Lower leg skin (tissue), 4 donors: ENCODE data around the gene AP5Z1. TPM values are rescaled to one million over a fixed set of nuclear protein-coding genes. Genes with fewer than 3 reads are reported as not detected.
"Not testable (repeated sequence)": the region's sequence is repeated elsewhere in the genome, so short reads cannot be mapped to it uniquely, and the experiment has no call there.

ENCODE experiments used
- DNase-seq, 2 donors: peaks; one replicate each; pipeline ENCODE4 v3.0.0-alpha.2; 2019; ENCODE audit warnings: low spot score in 2 of 2
- H3K4me3 ChIP-seq: fragments of 200-600 bp; sonication (generic); 2 replicates; pipeline ENCODE4 v1.5.1; 2017; ENCODE audit warnings: mild to moderate bottlenecking, low read depth; ENCODE audit not compliant: poor library complexity, severe bottlenecking
- POLR2A ChIP-seq, 2 donors: fragments of 450-650 bp; IDR thresholded peaks; one replicate each; pipeline ENCODE4 v1.6.1; 2016 to 2017; ENCODE audit warnings: antibody characterized with exemption in 2 of 2, mild to moderate bottlenecking in 1 of 2, moderate library complexity in 1 of 2
- WGBS, 2 donors: methylation state at CpG; one replicate each; pipeline ENCODE4 v1.1.5; 2018; 5-methylcytosine and 5-hydroxymethylcytosine counted together
- intact Hi-C: fragments of 100-400 bp; cut with DNase I; formaldehyde crosslinking; loops from one replicate; pipeline ENCODE4 v1.15.0; 2023; ENCODE audit warnings: low total_unique reads
- total RNA-seq, 4 donors: library from RNA; depleted of rRNA; stranded (reverse); fragments of >200 nt; gene quantifications; one replicate each; pipeline ENCODE4 v1.1.0, GENCODE V29; 2016
- TF ChIP-seq, protein P1 (sequence below), 3 donors: fragments of 450-650 bp; IDR thresholded peaks; one replicate each; pipeline ENCODE4 v1.5.1; 2016; ENCODE audit warnings: antibody characterized with exemption in 3 of 3, mild to moderate bottlenecking in 3 of 3, moderate library complexity in 2 of 3

Gene AP5Z1
- total RNA-seq, 4 donors from 2014 or later = 43.1 to 87.4 (median 61.3) TPM

DNA sequence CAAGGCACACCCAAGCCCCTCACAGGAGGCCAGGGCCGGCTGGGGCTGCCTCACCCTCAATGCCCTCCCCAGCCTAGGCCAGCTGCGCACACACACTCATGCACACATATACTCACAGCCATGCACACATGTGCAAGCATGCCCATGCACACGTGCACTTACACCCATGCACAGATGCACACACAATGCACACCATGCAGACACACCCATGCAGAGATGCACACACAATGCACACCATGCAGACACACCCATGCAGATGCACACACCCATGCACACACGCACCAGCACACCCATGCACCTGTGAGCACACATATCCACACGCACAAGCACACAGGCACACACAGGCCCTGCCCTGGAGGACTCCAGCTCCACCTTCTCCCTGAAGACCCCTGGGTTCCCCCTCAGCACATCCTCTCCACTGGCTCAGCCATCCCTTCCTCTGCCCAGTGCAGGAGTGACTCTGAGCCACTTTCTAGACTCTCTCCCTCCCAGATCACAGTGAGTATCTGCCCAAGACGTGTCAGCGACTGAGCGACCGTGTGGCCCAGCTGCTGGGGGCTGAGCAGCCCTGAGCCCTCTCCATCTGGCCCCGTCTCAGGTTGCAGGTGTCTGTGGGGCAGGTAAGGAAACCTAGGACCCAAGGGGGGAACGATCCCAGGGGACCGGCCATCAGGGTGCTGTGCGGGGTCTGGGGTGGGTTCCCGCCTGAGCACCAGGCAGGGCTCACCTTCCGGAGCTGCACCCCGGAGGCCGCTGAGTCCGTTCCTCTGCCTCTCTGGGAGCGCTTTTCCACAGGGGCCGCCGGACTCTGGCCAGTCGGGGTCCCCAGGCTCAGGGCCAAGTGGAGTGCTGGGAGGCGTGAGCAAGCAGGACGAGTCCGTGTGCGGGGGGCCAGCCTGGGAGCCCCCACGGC lies 25.8 kb downstream of the AP5Z1 start:
- intact Hi-C loops = loop anchor here (10.0 kb wide), 1 partner anchor 84 kb away; the partner anchor contains the start of gene RADIL
- 84 to 86% methylated on average over 21 to 25 of the region's 27 CpGs for WGBS, 2 donors
- DNase-seq = no peak
- no peak overlapping the region for H3K4me3 ChIP-seq
- TF ChIP-seq POLR2A (IDR thresholded peaks at IDR 0.05) = no peak
- TF ChIP-seq, protein P1, sequence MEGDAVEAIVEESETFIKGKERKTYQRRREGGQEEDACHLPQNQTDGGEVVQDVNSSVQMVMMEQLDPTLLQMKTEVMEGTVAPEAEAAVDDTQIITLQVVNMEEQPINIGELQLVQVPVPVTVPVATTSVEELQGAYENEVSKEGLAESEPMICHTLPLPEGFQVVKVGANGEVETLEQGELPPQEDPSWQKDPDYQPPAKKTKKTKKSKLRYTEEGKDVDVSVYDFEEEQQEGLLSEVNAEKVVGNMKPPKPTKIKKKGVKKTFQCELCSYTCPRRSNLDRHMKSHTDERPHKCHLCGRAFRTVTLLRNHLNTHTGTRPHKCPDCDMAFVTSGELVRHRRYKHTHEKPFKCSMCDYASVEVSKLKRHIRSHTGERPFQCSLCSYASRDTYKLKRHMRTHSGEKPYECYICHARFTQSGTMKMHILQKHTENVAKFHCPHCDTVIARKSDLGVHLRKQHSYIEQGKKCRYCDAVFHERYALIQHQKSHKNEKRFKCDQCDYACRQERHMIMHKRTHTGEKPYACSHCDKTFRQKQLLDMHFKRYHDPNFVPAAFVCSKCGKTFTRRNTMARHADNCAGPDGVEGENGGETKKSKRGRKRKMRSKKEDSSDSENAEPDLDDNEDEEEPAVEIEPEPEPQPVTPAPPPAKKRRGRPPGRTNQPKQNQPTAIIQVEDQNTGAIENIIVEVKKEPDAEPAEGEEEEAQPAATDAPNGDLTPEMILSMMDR (IDR thresholded peaks at IDR 0.05) = no peak

DNA sequence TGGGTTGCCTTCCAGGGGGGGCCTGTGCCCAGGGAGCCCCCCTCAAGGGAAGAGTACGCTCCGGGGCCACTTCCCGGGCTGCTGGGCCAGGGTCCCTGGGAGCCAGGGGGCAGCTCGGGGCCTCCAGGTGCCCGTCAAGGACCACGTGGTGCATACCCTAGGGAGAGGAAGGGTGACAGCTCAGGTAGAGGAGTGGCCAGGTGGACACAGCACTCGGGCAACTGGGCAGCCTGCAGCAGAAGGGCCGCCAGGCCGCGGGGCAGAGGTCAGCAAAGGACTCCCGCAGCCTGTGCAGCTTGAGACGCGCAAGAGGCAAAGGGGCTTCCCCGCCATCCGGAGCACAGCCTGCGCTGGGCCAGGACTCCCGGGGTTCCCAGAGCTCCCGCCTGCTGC lies 26.4 kb downstream of the AP5Z1 start:
- no peak for TF ChIP-seq POLR2A (IDR thresholded peaks at IDR 0.05)
- 76 to 90% methylated on average over 11 to 17 of the region's 18 CpGs for WGBS, 2 donors
- intact Hi-C loops = loop anchor here (10.0 kb wide), 1 partner anchor 83 kb away; the partner anchor contains the start of gene RADIL
- no peak for DNase-seq
- no peak overlapping the region for H3K4me3 ChIP-seq

DNA sequence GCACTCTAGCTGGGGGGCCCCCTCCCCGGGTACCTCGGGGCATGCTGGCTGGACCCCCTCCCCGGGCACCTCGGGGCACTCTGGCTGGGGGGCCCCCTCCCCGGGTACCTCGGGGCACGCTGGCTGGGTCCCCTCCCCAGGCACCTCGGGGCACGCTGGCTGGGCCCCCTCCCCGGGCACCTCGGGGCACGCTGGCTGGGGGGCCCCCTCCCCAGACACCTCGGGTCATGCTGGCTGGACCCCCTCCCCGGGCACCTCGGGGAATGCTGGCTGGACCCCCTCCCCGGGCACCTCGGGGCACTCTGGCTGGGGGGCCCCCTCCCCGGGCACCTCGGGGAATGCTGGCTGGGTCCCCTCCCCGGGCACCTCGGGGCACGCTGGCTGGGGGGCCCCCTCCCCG lies 27.2 kb downstream of the AP5Z1 start:
- WGBS, 2 donors = 84% methylated on average over 6 of the region's 23 CpGs; no CpG with 5 or more reads in 1 of the 2 donors
- not testable (repeated sequence) for DNase-seq, H3K4me3 ChIP-seq
- intact Hi-C loops = loop anchor here (10.0 kb wide), 1 partner anchor 82 kb away; the partner anchor contains the start of gene RADIL

DNA sequence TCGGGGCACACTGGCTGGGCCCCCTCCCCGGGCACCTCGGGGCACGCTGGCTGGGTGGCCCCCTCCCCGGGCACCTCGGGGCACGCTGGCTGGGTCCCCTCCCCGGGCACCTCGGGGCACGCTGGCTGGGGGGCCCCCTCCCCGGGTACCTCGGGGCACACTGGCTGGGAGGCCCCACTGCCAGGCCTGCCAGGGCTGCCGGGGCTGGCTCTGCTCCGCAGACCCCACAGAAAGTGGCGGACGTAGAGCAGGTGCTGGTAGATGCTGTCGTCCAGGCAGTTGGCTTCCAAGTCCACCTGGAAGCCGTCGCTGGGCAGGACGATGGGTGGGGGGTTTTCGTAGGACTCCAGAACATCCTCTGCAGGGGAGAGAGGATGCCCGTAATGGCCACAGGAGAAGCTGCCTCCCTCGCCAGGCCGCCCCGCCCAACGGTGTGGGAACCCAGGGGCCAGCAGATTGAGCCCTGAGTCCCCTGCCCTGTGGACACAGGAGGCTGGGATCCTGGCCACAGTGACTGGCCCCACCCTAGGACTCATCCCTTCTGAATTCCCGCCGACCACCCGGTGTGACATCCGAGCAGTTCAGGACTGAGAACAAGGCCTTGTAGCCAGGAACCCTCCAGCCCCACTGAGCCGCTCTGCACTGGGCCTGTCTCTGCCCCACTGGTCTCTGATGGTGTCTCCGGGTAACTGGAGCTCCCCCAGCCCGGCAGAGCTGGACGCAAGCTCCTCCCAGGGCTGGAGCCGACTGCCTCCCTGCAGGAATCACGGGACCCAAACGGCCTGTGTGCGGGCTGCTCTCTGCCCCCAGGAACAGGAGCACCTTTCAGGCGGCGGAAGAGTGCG lies 28.2 kb downstream of the AP5Z1 start:
- intact Hi-C loops = loop anchor here (10.0 kb wide), 1 partner anchor 81 kb away; the partner anchor contains the start of gene RADIL
- no peak for DNase-seq
- TF ChIP-seq POLR2A (IDR thresholded peaks at IDR 0.05) = no peak
- TF ChIP-seq, protein P1 (IDR thresholded peaks at IDR 0.05) = no peak
- H3K4me3 ChIP-seq = no peak overlapping the region
- WGBS, 2 donors = 78 to 84% methylated on average over 27 to 37 of the region's 41 CpGs

DNA sequence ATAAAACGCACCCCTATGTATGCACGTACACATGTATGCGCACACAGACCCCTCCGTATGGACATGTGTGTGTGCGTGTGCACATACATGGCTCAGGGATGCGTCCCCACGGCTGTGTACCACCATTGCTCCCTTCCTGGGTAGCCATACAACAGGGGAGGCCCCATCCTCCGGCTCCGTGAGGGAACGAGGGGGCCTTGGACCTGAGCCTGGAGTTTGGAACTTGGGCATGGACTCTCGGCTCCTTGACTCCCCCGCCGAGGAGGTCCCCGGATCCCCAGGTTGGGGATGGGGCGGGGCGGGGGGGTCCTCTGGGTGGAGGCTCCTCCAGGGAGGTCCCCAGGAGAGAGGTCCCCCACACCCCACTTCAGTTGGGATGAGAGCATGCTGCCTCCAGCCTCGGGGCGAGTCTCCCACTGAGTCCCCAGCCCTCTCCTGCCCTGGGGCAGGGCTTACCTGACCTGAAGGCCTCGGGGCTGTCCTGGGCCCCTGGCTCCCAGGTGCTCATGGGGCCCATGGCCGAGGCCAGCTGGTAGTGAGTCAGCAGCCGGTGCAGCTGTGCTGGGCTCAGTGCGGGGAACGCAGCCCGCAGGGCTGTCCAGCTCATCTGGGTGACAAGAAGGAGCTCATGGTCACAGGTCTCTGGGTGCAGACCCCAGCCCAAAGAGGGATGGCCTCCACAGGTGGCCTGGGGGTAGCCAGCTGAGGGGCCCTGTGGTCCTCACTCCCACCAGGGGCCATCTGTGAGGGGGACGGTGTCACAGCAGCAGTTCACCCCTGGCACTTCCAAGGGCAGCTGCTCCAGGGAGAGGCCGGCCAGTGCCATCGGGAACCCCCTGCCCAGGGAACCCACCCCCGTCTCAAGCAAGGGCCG lies 29.9 kb downstream of the AP5Z1 start:
- no peak overlapping the region for H3K4me3 ChIP-seq
- intact Hi-C loops = loop anchor here (10.0 kb wide), 1 partner anchor 79 kb away; the partner anchor contains the start of gene RADIL
- DNase-seq = no peak
- WGBS, 2 donors = 84 to 86% methylated on average over 25 to 26 of the region's 29 CpGs
- no peak for TF ChIP-seq POLR2A (IDR thresholded peaks at IDR 0.05)
- TF ChIP-seq, protein P1 (IDR thresholded peaks at IDR 0.05) = no peak

DNA sequence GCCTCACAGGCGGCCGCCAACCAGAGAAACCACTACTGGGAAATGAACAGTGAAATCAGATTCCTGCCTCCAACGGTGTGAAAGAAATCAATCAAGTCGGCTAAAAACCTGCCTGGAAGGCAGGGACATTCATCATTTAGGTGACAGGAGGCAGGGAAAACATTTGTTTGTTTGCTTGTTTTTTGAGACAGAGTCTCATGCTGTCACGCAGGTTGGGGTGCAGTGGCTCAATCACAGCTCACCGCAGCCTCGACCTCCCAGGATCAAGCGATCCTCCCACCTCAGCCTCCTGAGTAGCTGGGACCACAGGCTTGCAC lies 30.5 kb downstream of the AP5Z1 start:
- no peak overlapping the region for H3K4me3 ChIP-seq
- DNase-seq = no peak
- intact Hi-C loops = loop anchor here (10.0 kb wide), 1 partner anchor 79 kb away; the partner anchor contains the start of gene RADIL
- 64 to 71% methylated on average over 8 of the region's 8 CpGs for WGBS, 2 donors
- TF ChIP-seq POLR2A (IDR thresholded peaks at IDR 0.05) = no peak
- TF ChIP-seq, protein P1 (IDR thresholded peaks at IDR 0.05) = no peak
